Astrocyte of the cerebellum (primary cell): ENCODE measurements around the gene SHC1.

Source experiments
- DNase-seq: peaks from one replicate; pipeline ENCODE4 v3.0.0-alpha.2; 2011; ENCODE audit warnings: low read depth
- H3K4me3 ChIP-seq: 2 replicates; pipeline ENCODE4 v1.5.1; 2011; ENCODE audit warnings: mild to moderate bottlenecking, low read depth, low read length, moderate library complexity
- in situ Hi-C: cut with HindIII; loops from 2 replicates; pipeline ENCODE4 v1.10.0; 2017; ENCODE audit warnings: low sequenced_read_pairs
- TF ChIP-seq, protein P1 (sequence below): IDR thresholded peaks from 2 replicates; pipeline ENCODE4 v1.5.1; 2012; ENCODE audit warnings: low read length, low read depth, moderate library complexity, mild to moderate bottlenecking; ENCODE audit errors: missing control alignments

The SHC1 gene

DNA sequence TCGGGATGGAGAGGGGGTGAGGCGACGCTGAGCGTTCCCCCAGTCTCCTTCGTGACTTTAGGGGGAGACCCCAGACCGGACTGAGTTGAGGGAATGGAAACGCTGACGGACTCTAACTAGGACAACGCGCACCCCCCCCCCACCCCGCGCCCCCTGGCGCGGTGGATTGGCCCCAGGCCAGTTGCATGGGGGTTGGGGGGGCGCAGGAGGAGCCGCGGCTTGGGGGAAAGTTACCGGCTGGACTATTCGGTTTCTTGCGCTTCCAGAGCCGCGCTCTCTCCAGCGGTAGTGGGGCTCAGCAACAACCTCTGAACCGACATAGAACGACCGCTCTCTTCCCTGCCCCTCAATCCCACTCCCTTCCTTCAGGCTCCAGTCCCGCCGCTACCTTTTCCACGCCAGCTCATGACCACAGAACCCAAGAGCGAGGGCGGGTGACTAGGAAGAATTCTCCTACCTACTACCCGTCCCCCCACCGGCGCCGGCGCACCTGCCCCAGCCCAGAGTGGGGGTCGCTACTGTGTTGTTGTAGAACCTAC is 32.7 kb upstream of the SHC1 start:
- TF ChIP-seq, protein P1, sequence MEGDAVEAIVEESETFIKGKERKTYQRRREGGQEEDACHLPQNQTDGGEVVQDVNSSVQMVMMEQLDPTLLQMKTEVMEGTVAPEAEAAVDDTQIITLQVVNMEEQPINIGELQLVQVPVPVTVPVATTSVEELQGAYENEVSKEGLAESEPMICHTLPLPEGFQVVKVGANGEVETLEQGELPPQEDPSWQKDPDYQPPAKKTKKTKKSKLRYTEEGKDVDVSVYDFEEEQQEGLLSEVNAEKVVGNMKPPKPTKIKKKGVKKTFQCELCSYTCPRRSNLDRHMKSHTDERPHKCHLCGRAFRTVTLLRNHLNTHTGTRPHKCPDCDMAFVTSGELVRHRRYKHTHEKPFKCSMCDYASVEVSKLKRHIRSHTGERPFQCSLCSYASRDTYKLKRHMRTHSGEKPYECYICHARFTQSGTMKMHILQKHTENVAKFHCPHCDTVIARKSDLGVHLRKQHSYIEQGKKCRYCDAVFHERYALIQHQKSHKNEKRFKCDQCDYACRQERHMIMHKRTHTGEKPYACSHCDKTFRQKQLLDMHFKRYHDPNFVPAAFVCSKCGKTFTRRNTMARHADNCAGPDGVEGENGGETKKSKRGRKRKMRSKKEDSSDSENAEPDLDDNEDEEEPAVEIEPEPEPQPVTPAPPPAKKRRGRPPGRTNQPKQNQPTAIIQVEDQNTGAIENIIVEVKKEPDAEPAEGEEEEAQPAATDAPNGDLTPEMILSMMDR = no peak

DNA sequence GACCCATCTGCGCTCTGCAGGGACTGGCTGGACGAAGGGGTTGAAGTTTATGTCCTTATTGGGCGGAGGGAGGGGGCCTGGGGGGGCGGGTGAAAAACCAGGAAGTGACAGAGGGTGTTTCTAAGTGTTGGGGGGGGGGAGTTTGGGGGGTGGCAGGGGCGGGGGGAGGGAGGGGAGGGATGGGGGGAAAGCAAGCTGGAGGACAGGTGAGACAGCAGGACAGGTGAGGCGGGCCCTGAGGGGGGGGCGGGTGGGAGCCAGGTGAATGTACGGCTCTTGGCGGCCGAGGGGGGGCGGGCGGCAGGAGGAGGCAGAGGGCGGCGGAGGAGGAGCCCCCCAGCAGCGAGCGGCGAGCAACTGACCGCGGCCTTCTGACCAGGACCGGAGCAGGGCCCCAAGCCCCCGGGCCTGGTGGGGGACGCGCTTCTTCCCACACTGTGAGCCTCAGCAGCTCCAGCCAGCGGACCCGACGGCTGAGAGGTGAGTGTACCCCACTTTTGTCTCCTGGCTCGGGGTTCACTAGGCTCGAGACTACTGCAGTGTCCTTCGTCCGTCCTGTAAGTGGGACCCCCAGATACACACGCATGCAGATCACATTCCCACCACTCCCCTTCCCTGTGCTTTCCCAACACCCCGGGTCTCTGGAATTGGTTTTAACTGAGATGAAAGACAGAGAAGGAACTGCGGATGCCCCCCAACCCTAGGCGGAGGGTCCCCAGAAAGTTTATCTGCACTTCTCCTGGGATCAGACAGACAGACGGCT is 32.1 kb upstream of the SHC1 start, which contains the start of gene ZBTB7B:
Gene ZBTB7B, plus strand, starts transcription at position 339 of the 763 bp plus-strand sequence. CDS start 11,859 bp downstream, outside the sequence.
- no peak for DNase-seq
- H3K4me3 ChIP-seq = peak within 1 kb of the TSS; percentile 82
- in situ Hi-C loops = no loop called here
- TF ChIP-seq, protein P1 = no peak

More for the DNA sequence above, 32.7 kb upstream of the SHC1 start:
- in situ Hi-C loops = no loop called here
- DNase-seq = no peak
- H3K4me3 ChIP-seq = peak overlapping the region; percentile 82

DNA sequence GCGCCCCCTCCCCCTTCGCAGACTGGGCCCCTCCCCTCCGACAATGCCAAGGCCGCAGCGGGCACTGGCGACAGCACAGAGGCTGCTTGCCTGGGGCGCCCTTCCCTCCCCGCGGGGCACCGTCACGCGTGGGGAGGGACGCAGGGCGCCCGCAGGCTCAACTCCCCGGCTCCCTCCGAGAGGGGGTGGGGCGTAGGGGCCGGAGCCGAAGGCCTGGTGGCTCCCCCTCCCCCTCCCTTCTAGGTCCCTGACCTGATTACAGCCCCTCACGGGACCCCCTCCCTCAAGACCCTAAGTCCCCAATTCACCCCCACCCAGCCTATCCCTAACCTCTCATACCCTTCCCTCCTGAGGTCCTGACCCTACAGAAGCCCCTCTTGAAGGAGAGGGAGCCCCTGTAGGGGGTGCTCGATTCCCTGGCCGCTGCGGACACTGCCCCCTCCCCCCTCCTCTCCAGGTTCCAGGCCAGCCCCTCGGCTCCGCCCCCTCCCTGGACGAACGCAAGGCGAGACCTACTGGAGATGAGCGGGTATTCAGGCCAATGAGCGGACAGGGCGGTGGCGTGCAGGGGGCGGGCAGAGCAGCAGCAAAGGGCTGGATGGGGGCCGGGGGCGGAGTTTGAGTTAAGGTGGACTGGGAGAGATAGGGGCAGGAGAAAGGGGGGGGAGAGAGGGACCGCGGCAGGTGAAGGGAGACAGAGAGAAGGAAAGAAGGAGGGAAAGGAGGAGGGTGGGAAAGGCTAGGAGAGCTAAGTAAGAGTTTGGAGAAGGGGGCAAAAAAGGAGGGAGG is 31.3 kb upstream of the SHC1 start:
- H3K4me3 ChIP-seq = peak overlapping the region; percentile 82
- in situ Hi-C loops = no loop called here
- TF ChIP-seq, protein P1 = peak; percentile 57
- DNase-seq = peak; percentile 98

DNA sequence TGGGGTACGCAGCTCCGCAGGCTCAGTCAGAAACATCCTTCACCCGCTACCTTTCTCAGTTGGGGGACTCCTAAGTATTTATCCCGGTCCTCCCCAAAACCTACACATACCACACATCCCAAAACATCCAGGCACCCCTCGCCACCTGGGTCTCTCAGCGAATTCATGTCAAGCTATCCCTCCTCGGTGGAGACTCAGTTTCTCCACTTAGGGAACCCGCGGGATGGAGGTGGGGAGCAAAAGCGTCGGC is 30.8 kb upstream of the SHC1 start:
- no peak for DNase-seq
- TF ChIP-seq, protein P1 = no peak
- H3K4me3 ChIP-seq = peak overlapping the region; percentile 82
- in situ Hi-C loops = no loop called here

DNA sequence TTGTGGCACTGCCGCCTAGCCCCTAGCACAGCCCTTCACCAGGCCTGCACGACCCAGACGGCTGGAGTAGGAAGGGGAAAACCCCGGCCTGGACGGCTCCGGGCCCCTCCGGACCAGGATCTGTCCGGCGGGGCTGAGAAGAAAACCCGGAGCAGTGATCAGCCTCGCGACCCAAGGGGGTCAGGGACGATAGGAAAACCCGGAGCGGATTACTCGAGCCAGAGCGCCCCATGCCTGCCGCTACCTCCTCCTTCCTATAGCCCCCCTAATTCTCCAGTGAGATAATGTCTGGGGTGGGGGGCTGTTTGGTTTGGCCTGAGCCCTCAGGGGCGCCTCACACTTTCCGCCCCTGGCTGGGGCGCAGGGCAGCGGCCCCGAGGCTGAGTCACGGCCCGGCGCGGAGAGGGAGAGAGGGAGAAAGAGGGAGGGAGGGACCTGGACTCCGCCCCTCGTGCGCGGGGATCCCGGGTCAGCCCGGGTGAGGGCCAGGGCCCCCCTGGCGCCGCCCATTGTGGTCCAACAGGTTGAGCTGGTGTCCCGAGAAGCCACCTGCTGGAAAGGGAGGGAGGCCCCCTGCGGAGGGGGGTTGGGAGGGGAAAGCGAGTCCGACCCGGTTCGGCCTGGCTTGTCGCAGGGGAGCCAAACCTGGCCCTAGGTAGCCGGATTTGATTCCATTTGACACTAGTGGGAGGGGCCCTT is 30.3 kb upstream of the SHC1 start:
- H3K4me3 ChIP-seq = peak overlapping the region; percentile 82
- TF ChIP-seq, protein P1 = no peak
- peak; percentile 70 for DNase-seq
- in situ Hi-C loops = no loop called here

DNA sequence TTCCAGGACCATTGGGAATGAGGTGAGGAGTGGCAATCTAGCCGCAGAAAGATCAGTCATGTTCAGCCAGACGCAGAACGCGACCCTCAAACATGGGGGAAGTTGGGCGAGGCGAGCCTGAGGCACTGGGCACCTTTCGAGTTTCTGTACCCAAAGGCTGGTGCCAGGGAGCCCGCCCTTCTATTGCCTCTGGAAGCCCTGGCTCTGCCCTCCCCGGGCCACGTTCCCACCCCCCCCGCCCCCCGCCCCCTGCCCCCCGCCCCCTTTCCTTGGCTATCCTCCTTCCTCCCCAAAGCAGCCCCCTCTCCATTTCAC is 29.8 kb upstream of the SHC1 start:
- no peak for DNase-seq
- peak overlapping the region; percentile 82 for H3K4me3 ChIP-seq
- TF ChIP-seq, protein P1 = no peak
- in situ Hi-C loops = no loop called here
